H54 (cell line): Measurements from ENCODE around the gene GPANK1.

ENCODE experiments used
- DNase-seq: peaks from one replicate; pipeline ENCODE4 v3.0.0; 2011; ENCODE audit warnings: low spot score, mixed read lengths; ENCODE audit not compliant: insufficient read length
- FAIRE-seq: peaks from 3 replicates; lab custom pipeline; 2011; peaks lifted over from hg19 to GRCh38; lab: Jason Lieb, UNC
- POLR2A ChIP-seq: IDR thresholded peaks from 2 replicates; pipeline ENCODE4 v1.6.1; 2011; ENCODE audit warnings: low read depth, mild to moderate bottlenecking, low read length

The GPANK1 gene

GRCh38 chr6:31652925-31653724 is 11.7 kb downstream of the GPANK1 start:
- FAIRE-seq (peak; percentile 50), DNase-seq (peak; percentile 69)
- TF ChIP-seq POLR2A: 0 out of 2 replicates have a peak, but pooled peaks have one; percentile 29

GRCh38 chr6:31651602-31652191 is 13.1 kb downstream of the GPANK1 start:
- TF ChIP-seq POLR2A: no peak
- no peak for FAIRE-seq
- peak; percentile 78 for DNase-seq

- no peak for DNase-seq
- no peak for TF ChIP-seq POLR2A
- FAIRE-seq: no peak
These were observed 19.5 kb downstream of the GPANK1 start for GRCh38 chr6:31645325-31645724.

- DNase-seq: no peak
- no peak for TF ChIP-seq POLR2A
- no peak for FAIRE-seq
These were observed 20.9 kb downstream of the GPANK1 start for GRCh38 chr6:31643818-31644454.

GRCh38 chr6:31642798-31643570 is 21.8 kb downstream of the GPANK1 start:
- no peak for TF ChIP-seq POLR2A
- DNase-seq: no peak
- no peak for FAIRE-seq

- no peak for DNase-seq
- no peak for TF ChIP-seq POLR2A
- FAIRE-seq: no peak
These were observed 23.4 kb downstream of the GPANK1 start for GRCh38 chr6:31641370-31641769.

GRCh38 chr6:31640612-31641011 is 24.2 kb downstream of the GPANK1 start:
- no peak for DNase-seq
- no peak for TF ChIP-seq POLR2A
- FAIRE-seq: no peak

- DNase-seq (no peak), FAIRE-seq (no peak)
- TF ChIP-seq POLR2A: no peak
These were observed 25.3 kb downstream of the GPANK1 start for GRCh38 chr6:31639449-31639861.

- TF ChIP-seq POLR2A: no peak
- FAIRE-seq: no peak
These were observed 25.8 kb downstream of the GPANK1 start for GRCh38 chr6:31639043-31639442.

GRCh38 chr6:31636698-31637596 is 27.9 kb downstream of the GPANK1 start:
- FAIRE-seq: no peak
- no peak for DNase-seq
- TF ChIP-seq POLR2A: no peak

More at GRCh38 chr6:31639043-31639442, 25.8 kb downstream of the GPANK1 start:
- no peak for DNase-seq

- FAIRE-seq (no peak), DNase-seq (no peak)
- no peak for TF ChIP-seq POLR2A
These were observed 29.7 kb downstream of the GPANK1 start for GRCh38 chr6:31634969-31635575.

GRCh38 chr6:31634131-31634530 is 30.7 kb downstream of the GPANK1 start:
- FAIRE-seq: no peak

More at GRCh38 chr6:31634131-31634530, 30.7 kb downstream of the GPANK1 start:
- no peak for DNase-seq
- TF ChIP-seq POLR2A: no peak
